Pancreas (tissue), 10 donors: ENCODE results near the gene AGMO. TPM values are rescaled to one million over a fixed set of nuclear protein-coding genes. Genes with fewer than 3 reads are reported as not detected.

Experiments used
- ATAC-seq, 4 donors: fragments of 200-7000 bp; cut with Tn5 transposase; one replicate each; pipeline versions ENCODE4 v1.8.0 to v1.9.1; 2020; ENCODE audit warnings: mild to moderate bottlenecking in 4 of 4, moderate library complexity in 4 of 4
- DNase-seq, 6 donors: peaks; one replicate each; pipeline ENCODE4 v3.0.0-alpha.2; 2020
- FAIRE-seq: peaks from 2 replicates; lab custom pipeline; 2012; peaks lifted over from hg19 to GRCh38; lab: Jason Lieb, UNC
- H3K27ac ChIP-seq, 4 donors: fragments of 200-600 bp; sonication (generic); 1 replicate in 3 of 4; 2 replicates in 1 of 4; pipeline versions ENCODE4 v1.5.0 to v1.8.0; 2020
- H3K27me3 ChIP-seq, 4 donors: fragments of 200-600 bp; one replicate each; pipeline ENCODE4 v1.8.0; 2021
- H3K36me3 ChIP-seq, 3 donors: fragments of 200-600 bp; sonication (generic) in 1 of 3; one replicate each; pipeline versions ENCODE4 v1.5.0 to v1.8.0; 2020 to 2021
- H3K4me1 ChIP-seq, 3 donors: fragments of 200-600 bp; one replicate each; pipeline ENCODE4 v1.8.0; 2021
- H3K4me3 ChIP-seq, 4 donors: fragments of 200-600 bp; sonication (generic) in 2 of 4; one replicate each; pipeline versions ENCODE4 v1.5.0 to v1.8.0; 2020 to 2021
- H3K9me3 ChIP-seq, 4 donors: fragments of 200-600 bp; one replicate each; pipeline ENCODE4 v1.8.0; 2021
- CTCF ChIP-seq, 4 donors: fragments of 200-600 bp; sonication (generic) in 3 of 4; IDR thresholded peaks; one replicate each; pipeline versions ENCODE4 v1.5.0 to v1.8.0; 2021; ENCODE audit warnings: antibody characterized with exemption in 4 of 4
- WGBS, 2 donors: extraction: QIAGEN DNeasy Blood & Tissue Kit; methylation state at CpG; one replicate each; pipeline ENCODE4 v1.1.7; 2013; 5-methylcytosine and 5-hydroxymethylcytosine counted together
- intact Hi-C, 3 donors: fragments of 100-400 bp; cut with DNase I; formaldehyde crosslinking; loops; one replicate each; pipeline versions ENCODE4 v1.11.1 to v1.14.2; 2022
- polyA plus RNA-seq, 2 donors: library from polyadenylated mRNA; stranded (reverse); fragments of 200-250 nt; gene quantifications; one replicate each; pipeline ENCODE4 v1.2.3, GENCODE V29; 2013
- total RNA-seq, 6 donors: library from RNA; stranded (reverse); fragmentation: NEBNext Ultra II Directional in 4 of 6; extraction: Animal tissue kit (Norgen Biotek cat#: 25700) in 4 of 6; gene quantifications; one replicate each; pipeline versions ENCODE4 v1.2.1 to v1.2.4, GENCODE V29; 2021 to 2023
- donor health status: healthy with polysubstance abuse.
- donor health status: DM: no; HTN: no; CAD: no; lungs with moderate emphysema.
- donor health status: DM: no; HTN: no; CAD: no.
- donor health status: control.
- donor health status: control.
- donor health status: Bipolar disorder and iron deficiency.
- donor health status: DM: yes; HTN: yes; CAD: no.
- donor health status: DM: no; HTN: no; CAD: no.
- donor health status: DM: no; HTN: no; CAD: no.
- donor health status: DM: yes; HTN: yes; CAD: no.

The AGMO gene
- total and polyA plus RNA-seq, 8 donors = 0.09 to 0.25 (median 0.19) TPM; not detected in 3

DNA sequence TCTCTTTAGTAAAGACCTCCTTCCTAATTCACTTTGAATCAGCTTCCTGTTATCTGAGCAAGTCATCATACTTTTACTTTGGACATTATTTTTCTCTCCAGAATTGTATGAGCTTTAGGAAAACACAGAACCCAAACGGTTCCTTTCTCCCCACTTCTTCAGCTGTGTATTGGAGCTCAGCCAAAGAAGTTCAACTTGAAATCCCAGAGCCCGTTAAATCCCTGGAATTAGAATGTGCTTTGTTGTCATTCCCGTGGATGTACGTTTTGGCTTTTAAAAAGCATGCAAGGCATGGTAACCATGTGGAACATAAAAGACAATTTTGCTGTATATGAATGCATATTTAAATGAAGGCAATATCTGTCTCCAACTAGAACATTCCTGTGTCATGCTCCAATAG lies 46.6 kb downstream of the AGMO start:
- intact Hi-C loops = no loop called here

DNA sequence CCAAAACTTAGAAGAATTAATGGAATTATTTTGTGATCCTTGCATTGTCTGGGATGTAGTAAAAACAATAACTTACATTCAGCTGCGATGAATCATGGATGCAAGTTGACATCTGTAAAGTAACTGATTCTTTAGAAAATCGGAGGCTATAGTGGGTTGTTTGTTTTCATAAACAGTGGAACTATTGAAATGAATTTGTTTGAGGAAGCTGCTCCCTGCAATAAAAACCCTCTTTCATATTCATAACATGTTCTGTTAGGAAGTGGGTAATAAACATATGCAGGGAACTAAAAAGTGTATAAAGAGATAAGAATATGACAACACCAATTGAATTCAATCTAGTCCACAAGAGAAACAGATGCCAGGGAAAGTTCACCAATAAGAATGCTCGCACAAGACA lies 53.6 kb downstream of the AGMO start:
- ATAC-seq (no peak), DNase-seq (no peak), FAIRE-seq (no peak)
- intact Hi-C loops = no loop called here
- H3K9me3 ChIP-seq = no peaks in the 10 kb centered on the region
- H3K4me1 ChIP-seq = no peaks in the 10 kb centered on the region
- no peak overlapping the region for H3K4me3 ChIP-seq
- no peak overlapping the region for H3K27ac ChIP-seq
- H3K27me3 ChIP-seq = no peaks in the 10 kb centered on the region
- H3K36me3 ChIP-seq = no peaks in the 10 kb centered on the region
- TF ChIP-seq CTCF (IDR thresholded peaks at IDR 0.05) = no peak
- WGBS, 2 donors = 68 to 76% methylated on average over 3 of the region's 3 CpGs

More for the DNA sequence above, 46.6 kb downstream of the AGMO start:
- WGBS, 2 donors = 35 to 36% methylated on average over 4 of the region's 4 CpGs
- Histone ChIP-seq H3K9me3 (no peaks in the 10 kb centered on the region), H3K4me1 (no peaks in the 10 kb centered on the region), H3K27ac (no peak overlapping the region), H3K36me3 (no peaks in the 10 kb centered on the region), H3K27me3 (no peaks in the 10 kb centered on the region), H3K4me3 (no peak overlapping the region)
- TF ChIP-seq CTCF (IDR thresholded peaks at IDR 0.05) = no peak
- ATAC-seq (no peak), FAIRE-seq (no peak), DNase-seq (no peak)

- intact Hi-C loops = no loop called here
- ATAC-seq = no peak
- FAIRE-seq = no peak
- H3K27ac ChIP-seq = no peak overlapping the region
- H3K27me3 ChIP-seq = no peaks in the 10 kb centered on the region
- no peaks in the 10 kb centered on the region for H3K36me3 ChIP-seq
- TF ChIP-seq CTCF (IDR thresholded peaks at IDR 0.05) = no peak
- 75 to 85% methylated on average over 3 of the region's 3 CpGs for WGBS, 2 donors
- no peak for DNase-seq
- H3K4me1 ChIP-seq = no peaks in the 10 kb centered on the region
- H3K4me3 ChIP-seq = no peak overlapping the region
- H3K9me3 ChIP-seq = no peaks in the 10 kb centered on the region
Observed at GRCh38 chr7:15507708-15508107, 54.1 kb downstream of the AGMO start.

DNA sequence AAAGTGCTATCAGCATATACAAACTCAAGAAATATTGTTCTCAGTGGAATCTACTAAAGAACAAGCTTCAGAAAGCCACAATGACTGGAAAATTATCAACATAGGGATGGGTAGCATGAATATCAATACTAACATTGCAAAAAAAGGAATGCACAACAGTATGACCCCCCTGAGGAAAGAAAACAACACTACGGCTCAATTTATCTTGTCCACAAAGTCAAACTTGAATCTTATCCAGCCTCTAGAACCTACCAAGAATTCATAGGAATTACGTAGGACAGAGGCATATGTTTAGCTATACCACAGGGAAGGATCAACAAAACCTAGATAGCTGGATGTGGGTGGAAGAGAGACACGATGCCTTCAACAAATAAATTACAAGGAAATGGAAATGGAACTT lies 54.6 kb downstream of the AGMO start:
- Histone ChIP-seq H3K27me3 (peaks cover 0 to 3% (median 0%) of the 10 kb centered on the region in 4 donors), H3K9me3 (no peaks in the 10 kb centered on the region), H3K4me1 (no peaks in the 10 kb centered on the region), H3K4me3 (no peak overlapping the region), H3K27ac (no peak overlapping the region), H3K36me3 (no peaks in the 10 kb centered on the region)
- DNase-seq (no peak), ATAC-seq (no peak), FAIRE-seq (no peak)
- no peak for TF ChIP-seq CTCF (IDR thresholded peaks at IDR 0.05)
- WGBS, 2 donors = 51 to 64% methylated on average over 3 of the region's 3 CpGs
- intact Hi-C loops = no loop called here

DNA sequence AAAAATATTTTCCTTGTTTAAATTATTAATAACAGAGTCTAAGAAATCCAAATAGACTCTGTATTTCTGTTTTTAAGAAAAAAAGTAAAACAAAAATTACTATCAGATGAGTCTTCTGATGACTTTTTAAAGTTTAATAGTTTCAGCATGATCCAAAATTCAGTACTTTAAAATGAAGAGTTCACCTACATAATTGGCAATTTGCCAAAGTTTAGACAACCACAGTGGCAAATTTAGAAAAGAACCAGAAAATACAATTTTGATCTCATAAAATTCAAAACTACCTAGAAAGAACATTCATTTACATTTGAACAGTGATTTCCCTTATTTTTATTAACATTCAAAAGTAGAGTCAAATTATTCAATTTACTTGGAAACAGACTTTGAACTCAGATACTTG lies 56.1 kb downstream of the AGMO start:
- no peaks in the 10 kb centered on the region for H3K9me3 ChIP-seq
- no peak for TF ChIP-seq CTCF (IDR thresholded peaks at IDR 0.05)
- H3K4me3 ChIP-seq = no peak overlapping the region
- intact Hi-C loops = no loop called here
- no peaks in the 10 kb centered on the region for H3K36me3 ChIP-seq
- ATAC-seq (no peak), FAIRE-seq (peak; percentile 88), DNase-seq (no peak)
- no peaks in the 10 kb centered on the region for H3K4me1 ChIP-seq
- peaks cover 0 to 3% (median 0%) of the 10 kb centered on the region in 4 donors for H3K27me3 ChIP-seq
- no peak overlapping the region for H3K27ac ChIP-seq
